SK-N-SH (cell line): ENCODE results near the gene ACSL3.

Experiments
- CTCF ChIP-seq: fragments of 200-600 bp; sonication (generic); IDR thresholded peaks from 2 replicates; pipeline ENCODE4 v1.6.1; 2017; ENCODE audit warnings: antibody characterized with exemption, mild to moderate bottlenecking, moderate library complexity
- FOXM1 ChIP-seq: IDR thresholded peaks from 2 replicates; pipeline ENCODE4 v1.4.0; 2012; ENCODE audit warnings: low read depth, mild to moderate bottlenecking
- MAX ChIP-seq: IDR thresholded peaks from 2 replicates; pipeline ENCODE4 v1.4.0; 2012; ENCODE audit warnings: low read depth
- RAD21 ChIP-seq: IDR thresholded peaks from 2 replicates; pipeline ENCODE4 v1.6.1; 2012; ENCODE audit warnings: mild to moderate bottlenecking, low read length
- TEAD4 ChIP-seq: IDR thresholded peaks from 2 replicates; pipeline ENCODE4 v1.4.0; 2012; ENCODE audit warnings: mild to moderate bottlenecking, borderline replicate concordance; ENCODE audit not compliant: insufficient read depth
- USF1 ChIP-seq: IDR thresholded peaks from 2 replicates; pipeline ENCODE4 v1.4.0; 2012; ENCODE audit warnings: low read depth, borderline replicate concordance
- ZBTB33 ChIP-seq: IDR thresholded peaks from 2 replicates; pipeline ENCODE4 v1.4.0; 2012; ENCODE audit warnings: low read depth, borderline replicate concordance

GRCh38 chr2:222946700-222947287 lies 86.0 kb downstream of the ACSL3 start:
- TF ChIP-seq RAD21 (no peak), CTCF (no peak), FOXM1 (no peak), ZBTB33 (no peak), MAX (no peak), TEAD4 (no peak), USF1 (no peak)
